Smooth muscle cell (in vitro differentiated cells): ENCODE measurements around the gene MSL1. TPM values are rescaled to one million over a fixed set of nuclear protein-coding genes. Genes with fewer than 3 reads are reported as not detected.

Experiments used
- DNase-seq: peaks from one replicate; lab custom pipeline; 2025; ENCODE audit not compliant: unreplicated experiment; lab: John Stamatoyannopoulos, UW
- H2AFZ ChIP-seq: fragments of 200-600 bp; sonication (generic); 2 replicates; pipeline ENCODE4 v1.6.0; 2016; ENCODE audit warnings: antibody characterized with exemption, low read depth, mild to moderate bottlenecking
- H3F3A ChIP-seq: fragments of 200-600 bp; sonication (generic); 2 replicates; pipeline ENCODE4 v1.6.0; 2017; ENCODE audit warnings: antibody characterized with exemption, low read depth
- H3K27ac ChIP-seq: fragments of 200-600 bp; sonication (generic); 2 replicates; pipeline ENCODE4 v1.5.1; 2016; ENCODE audit warnings: low read depth, mild to moderate bottlenecking
- H3K27me3 ChIP-seq: fragments of 200-600 bp; sonication (generic); 2 replicates; pipeline ENCODE4 v1.6.1; 2016; ENCODE audit warnings: low read depth, mild to moderate bottlenecking
- H3K36me3 ChIP-seq: fragments of 200-600 bp; sonication (generic); 2 replicates; pipeline ENCODE4 v1.5.1; 2016; ENCODE audit warnings: low read depth
- H3K4me1 ChIP-seq: fragments of 200-600 bp; sonication (generic); 2 replicates; pipeline ENCODE4 v1.5.1; 2016; ENCODE audit warnings: low read depth
- H3K4me2 ChIP-seq: fragments of 200-600 bp; sonication (generic); 2 replicates; pipeline ENCODE4 v1.6.0; 2016; ENCODE audit warnings: mild to moderate bottlenecking
- H3K4me3 ChIP-seq: fragments of 200-600 bp; sonication (generic); 2 replicates; pipeline ENCODE4 v1.5.1; 2016; ENCODE audit warnings: mild to moderate bottlenecking
- H3K79me2 ChIP-seq: fragments of 200-600 bp; sonication (generic); 2 replicates; pipeline ENCODE4 v1.6.0; 2016; ENCODE audit warnings: low read depth, mild to moderate bottlenecking
- H3K9ac ChIP-seq: fragments of 200-600 bp; sonication (generic); 2 replicates; pipeline ENCODE4 v1.6.0; 2016; ENCODE audit warnings: low read depth
- H3K9me3 ChIP-seq: fragments of 200-600 bp; sonication (generic); replicated peaks from 2 replicates; pipeline ENCODE4 v1.5.1; 2016; ENCODE audit warnings: low read depth
- H4K20me1 ChIP-seq: fragments of 200-600 bp; sonication (generic); 2 replicates; pipeline ENCODE4 v1.6.0; 2016; ENCODE audit warnings: low read depth
- WGBS: methylation state at CpG from one replicate; pipeline ENCODE4 v1.1.7; 2016; ENCODE audit warnings: low lambda C conversion rate; 5-methylcytosine and 5-hydroxymethylcytosine counted together
- polyA plus RNA-seq: library from polyadenylated mRNA; unstranded; fragments of >200 nt; fragmentation: Nextera tagmentation; extraction: Ambion mirVana; gene quantifications from 2 replicates; pipeline ENCODE4 v1.2.1, GENCODE V29; 2016
- total RNA-seq: library from RNA; depleted of rRNA; stranded (reverse); fragments of >200 nt; gene quantifications from 2 replicates; pipeline ENCODE4 v1.2.3, GENCODE V29; 2014
- TF ChIP-seq, protein P1 (sequence below): fragments of 200-600 bp; sonication (generic); IDR thresholded peaks from 2 replicates; pipeline ENCODE4 v1.5.1; 2017; ENCODE audit warnings: borderline replicate concordance, mild to moderate bottlenecking, antibody characterized with exemption; ENCODE audit not compliant: insufficient read depth, poor library complexity, severe bottlenecking

The MSL1 gene
- total and polyA plus RNA-seq, 2 experiments from 2014 or later, result 24.6 to 74.9 TPM

DNA sequence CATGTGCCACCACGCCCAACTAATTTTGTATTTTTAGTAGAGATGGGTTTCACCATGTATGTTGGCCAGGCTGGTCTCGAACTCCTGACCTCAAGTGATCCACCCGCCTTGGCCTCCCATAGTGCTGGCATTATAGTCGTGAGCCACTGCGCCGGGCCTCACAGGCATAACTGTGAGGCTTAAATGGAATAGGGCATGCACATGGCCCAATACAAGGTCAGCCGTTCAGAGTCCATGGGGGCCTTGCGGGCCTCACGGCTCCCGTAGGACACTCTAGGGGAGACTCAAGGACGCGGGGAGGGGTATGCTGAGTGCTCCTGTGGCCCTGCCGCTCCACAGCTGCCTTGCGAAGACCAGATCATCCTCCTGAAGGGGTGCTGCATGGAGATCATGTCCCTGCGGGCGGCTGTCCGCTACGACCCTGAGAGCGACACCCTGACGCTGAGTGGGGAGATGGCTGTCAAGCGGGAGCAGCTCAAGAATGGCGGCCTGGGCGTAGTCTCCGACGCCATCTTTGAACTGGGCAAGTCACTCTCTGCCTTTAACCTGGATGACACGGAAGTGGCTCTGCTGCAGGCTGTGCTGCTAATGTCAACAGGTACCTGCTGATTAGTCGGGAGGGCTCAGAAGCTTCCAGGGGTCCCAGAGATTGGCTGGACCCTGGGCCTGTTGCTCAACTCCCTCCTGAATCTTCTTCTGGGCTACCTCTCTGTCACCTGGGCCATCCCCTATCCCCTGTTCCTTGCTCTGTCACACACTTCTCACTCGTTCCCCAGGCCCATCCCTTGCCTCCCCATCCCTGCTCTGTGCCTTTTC lies 33.7 kb upstream of the MSL1 start:
- H3K9me3 ChIP-seq, result no peaks in the 10 kb centered on the region
- no peaks in the 10 kb centered on the region for H3K4me1 ChIP-seq
- H3K4me2 ChIP-seq, result no peak overlapping the region
- no peak overlapping the region for H3K27ac ChIP-seq
- TF ChIP-seq, protein P1, sequence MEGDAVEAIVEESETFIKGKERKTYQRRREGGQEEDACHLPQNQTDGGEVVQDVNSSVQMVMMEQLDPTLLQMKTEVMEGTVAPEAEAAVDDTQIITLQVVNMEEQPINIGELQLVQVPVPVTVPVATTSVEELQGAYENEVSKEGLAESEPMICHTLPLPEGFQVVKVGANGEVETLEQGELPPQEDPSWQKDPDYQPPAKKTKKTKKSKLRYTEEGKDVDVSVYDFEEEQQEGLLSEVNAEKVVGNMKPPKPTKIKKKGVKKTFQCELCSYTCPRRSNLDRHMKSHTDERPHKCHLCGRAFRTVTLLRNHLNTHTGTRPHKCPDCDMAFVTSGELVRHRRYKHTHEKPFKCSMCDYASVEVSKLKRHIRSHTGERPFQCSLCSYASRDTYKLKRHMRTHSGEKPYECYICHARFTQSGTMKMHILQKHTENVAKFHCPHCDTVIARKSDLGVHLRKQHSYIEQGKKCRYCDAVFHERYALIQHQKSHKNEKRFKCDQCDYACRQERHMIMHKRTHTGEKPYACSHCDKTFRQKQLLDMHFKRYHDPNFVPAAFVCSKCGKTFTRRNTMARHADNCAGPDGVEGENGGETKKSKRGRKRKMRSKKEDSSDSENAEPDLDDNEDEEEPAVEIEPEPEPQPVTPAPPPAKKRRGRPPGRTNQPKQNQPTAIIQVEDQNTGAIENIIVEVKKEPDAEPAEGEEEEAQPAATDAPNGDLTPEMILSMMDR, result no peak
- no peaks in the 10 kb centered on the region for H4K20me1 ChIP-seq
- WGBS, result 95% methylated on average over 28 of the region's 28 CpGs
- no peak overlapping the region for H3K9ac ChIP-seq
- H3K4me3 ChIP-seq, result no peak overlapping the region
- no peak for DNase-seq
- H2AFZ ChIP-seq, result no peak overlapping the region
- H3K36me3 ChIP-seq, result no peaks in the 10 kb centered on the region
- H3K79me2 ChIP-seq, result no peaks in the 10 kb centered on the region
- H3F3A ChIP-seq, result no peaks in the 10 kb centered on the region
- no peaks in the 10 kb centered on the region for H3K27me3 ChIP-seq

DNA sequence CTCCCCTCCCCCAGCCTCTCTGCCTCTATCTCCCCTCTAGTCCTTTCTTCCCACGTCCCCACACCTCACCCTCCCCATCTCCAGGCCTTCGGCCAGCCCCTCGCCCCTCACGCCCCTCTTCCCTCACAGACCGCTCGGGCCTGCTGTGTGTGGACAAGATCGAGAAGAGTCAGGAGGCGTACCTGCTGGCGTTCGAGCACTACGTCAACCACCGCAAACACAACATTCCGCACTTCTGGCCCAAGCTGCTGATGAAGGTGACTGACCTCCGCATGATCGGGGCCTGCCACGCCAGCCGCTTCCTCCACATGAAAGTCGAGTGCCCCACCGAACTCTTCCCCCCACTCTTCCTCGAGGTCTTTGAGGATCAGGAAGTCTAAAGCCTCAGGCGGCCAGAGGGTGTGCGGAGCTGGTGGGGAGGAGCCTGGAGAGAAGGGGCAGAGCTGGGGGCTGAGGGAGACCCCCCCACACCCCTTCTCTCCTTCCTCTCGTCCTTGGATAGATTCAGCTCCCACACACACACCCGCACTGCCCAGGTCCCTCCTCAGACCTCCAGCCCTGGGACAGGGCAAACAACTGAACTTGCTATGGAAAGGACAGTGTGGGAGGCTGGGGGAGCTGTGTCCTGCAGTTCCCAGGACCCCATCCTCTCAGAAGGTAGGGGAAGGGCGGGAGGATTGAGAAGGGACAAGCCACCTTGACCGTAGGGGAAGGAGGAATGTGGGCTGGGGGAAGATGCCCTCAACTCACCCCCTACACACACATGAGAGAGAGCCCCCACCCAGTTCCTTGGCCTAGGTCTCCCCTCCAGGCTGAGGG lies 32.5 kb upstream of the MSL1 start:
- Histone ChIP-seq H3K27ac (no peak overlapping the region), H3K4me1 (no peaks in the 10 kb centered on the region), H3K9me3 (no peaks in the 10 kb centered on the region), H2AFZ (no peak overlapping the region), H4K20me1 (no peaks in the 10 kb centered on the region), H3K9ac (no peak overlapping the region), H3K4me3 (no peak overlapping the region), H3F3A (peaks cover 7% of the 10 kb centered on the region), H3K79me2 (no peaks in the 10 kb centered on the region), H3K36me3 (no peaks in the 10 kb centered on the region), H3K27me3 (no peaks in the 10 kb centered on the region), H3K4me2 (no peak overlapping the region)
- TF ChIP-seq, protein P1, result no peak
- WGBS, result 94% methylated on average over 25 of the region's 26 CpGs
- no peak for DNase-seq

DNA sequence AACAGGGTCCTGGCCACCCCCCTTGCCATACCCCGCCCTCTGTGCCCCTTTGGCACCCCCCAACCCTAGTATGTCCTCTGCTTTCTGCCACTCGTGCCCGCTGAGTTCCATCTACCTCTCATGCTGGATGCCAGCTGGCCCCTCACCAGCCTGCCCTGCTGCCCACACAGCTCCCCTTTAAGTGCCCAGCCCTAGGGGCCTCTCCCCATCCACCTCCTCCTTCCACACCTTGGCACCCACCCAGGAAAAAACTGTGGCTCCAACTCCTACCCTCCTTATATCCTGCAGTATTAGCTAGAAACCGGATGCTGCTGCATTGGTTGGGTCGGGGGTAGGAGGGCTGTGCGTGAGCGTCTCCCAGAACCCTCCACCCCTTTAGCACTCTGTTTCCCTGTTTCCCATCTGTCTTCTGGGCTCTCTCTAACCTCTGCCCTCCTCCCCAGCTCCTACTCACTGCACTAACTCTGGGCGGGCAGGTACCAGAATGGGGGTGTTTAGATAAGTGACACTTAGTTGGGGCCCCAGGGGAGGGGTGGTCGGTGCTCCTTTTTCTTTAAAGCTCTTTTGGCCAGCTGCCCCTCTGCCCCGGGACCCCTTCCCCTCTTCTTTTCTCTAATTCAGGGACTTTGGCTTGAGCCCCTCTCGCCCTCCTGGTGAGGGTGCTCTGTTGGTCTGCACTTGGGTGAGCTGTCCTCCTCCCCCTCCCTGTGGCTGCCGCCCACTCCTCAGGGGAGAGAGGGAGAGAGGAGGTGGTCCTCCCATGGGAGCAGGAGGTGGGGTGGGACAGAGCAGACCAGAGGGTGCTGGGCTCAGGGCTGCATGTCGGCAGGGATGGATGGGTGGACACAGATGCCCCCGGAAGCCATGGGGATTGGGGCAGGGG lies 31.3 kb upstream of the MSL1 start:
- WGBS, result 92% methylated on average over 14 of the region's 14 CpGs
- Histone ChIP-seq H2AFZ (no peak overlapping the region), H4K20me1 (no peaks in the 10 kb centered on the region), H3K9me3 (no peaks in the 10 kb centered on the region), H3K79me2 (no peaks in the 10 kb centered on the region), H3K27me3 (no peaks in the 10 kb centered on the region), H3K36me3 (no peaks in the 10 kb centered on the region), H3K9ac (no peak overlapping the region), H3K4me1 (no peaks in the 10 kb centered on the region), H3K4me2 (no peak overlapping the region), H3F3A (peaks cover 15% of the 10 kb centered on the region), H3K27ac (no peak overlapping the region), H3K4me3 (no peak overlapping the region)
- no peak for DNase-seq
- TF ChIP-seq, protein P1, result no peak
